HS-27A (cell line): ENCODE measurements around the gene ESRRB.
"Not testable (repeated sequence)": the region's sequence is repeated elsewhere in the genome, so short reads cannot be mapped to it uniquely, and the experiment has no call there.

Source experiments
- DNase-seq: peaks from one replicate; pipeline ENCODE4 v3.0.0-alpha.2; 2012; ENCODE audit warnings: low read depth, missing footprints

Gene ESRRB

DNA sequence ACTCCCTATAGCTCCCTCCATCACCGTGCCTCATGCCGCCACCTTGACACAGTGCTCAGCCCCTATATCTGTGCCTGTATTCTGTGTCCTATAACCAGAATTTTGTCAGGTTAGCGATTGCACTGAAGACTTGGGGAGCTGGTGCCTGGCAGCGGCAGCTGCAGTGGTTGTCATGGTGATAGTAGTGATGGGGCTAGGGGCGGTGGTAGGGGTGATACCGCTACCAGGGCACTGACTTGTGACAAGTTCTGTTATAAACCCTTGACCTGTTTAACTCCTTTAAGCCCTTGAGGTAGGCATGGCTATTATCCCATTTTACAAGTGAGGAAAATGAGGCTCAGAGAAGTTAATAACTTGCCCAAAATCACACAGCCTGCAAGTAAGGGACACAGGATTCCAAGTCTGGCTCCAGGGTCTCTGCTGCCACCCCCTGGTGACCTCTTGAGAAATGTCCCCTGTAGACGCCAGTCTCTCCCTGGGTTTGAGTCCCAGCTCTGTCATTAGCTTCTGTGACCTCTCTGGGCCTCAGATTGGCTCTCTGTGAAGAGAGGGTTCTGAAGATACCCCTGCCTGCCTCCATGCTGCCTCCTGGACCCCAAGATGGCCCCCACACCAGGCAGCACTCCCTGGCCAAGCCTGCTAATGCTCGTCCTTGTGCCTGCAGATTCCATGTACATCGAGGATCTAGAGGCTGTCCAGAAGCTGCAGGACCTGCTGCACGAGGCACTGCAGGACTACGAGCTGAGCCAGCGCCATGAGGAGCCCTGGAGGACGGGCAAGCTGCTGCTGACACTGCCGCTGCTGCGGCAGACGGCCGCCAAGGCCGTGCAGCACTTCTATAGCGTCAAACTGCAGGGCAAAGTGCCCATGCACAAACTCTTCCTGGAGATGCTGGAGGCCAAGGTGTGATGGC lies 121.9 kb downstream of the ESRRB start:
- DNase-seq, result no peak

- no peak for DNase-seq
These were observed 122.6 kb downstream of the ESRRB start for GRCh38 chr14:76498463-76498935.

DNA sequence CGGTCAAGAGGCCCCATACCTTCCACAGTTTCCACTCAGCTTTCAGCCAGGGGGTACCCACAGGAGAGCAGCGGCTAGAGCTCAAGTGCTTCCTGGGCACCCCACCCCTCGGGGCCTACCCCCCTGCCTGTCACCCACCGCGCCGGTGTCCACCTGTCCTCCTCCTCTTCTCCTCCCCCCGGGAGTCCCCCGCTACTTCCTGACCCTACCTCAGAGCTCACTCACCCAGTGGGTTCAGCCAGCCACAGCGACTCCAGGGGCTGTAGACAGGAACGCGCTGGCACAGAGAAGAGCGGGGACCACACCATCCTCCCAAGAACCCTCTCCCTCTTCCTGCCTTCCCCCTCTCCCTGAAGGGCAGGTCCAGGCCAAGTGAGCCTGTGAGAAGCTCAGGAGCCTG lies 123.0 kb downstream of the ESRRB start:
- DNase-seq, result no peak

DNA sequence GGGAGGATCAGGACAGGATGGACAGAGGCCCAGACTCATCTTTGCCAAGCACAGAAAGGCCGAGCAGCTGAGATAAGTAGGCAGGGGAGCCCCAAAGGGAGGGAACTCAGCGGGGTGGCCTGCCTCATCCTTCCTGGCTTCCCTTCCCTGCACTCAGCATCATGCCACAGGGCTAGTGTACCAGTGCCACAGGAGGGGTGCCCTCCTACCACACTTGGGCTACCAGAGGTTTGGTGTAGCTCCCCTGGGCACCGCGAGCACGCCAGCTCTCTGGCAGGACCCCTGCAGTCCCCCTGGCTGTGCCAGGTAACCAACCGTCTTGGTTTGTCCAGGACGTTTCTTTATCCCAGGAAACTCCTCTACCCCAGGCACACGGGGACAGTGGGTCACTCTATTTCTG lies 123.5 kb downstream of the ESRRB start:
- DNase-seq, result no peak

DNA sequence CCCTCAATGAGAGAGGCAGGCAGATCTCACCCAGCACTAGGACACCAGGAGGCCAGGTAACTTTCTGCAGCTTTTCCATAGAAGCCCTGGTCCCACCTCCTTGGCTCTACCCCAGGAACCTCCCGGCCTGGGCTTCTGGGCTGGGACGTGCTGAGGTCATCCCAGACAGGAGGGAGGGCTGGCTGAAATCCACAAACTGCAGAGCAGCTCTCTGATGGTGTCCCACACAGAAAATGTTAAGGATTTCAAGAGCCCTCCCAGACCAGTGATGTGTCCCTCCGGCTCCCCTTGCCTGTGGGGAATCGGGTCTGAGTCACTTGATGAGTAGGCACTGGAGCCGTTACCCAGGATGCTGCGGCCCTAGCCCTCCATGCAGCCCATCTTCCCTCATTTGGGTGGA lies 124.1 kb downstream of the ESRRB start:
- no peak for DNase-seq

DNA sequence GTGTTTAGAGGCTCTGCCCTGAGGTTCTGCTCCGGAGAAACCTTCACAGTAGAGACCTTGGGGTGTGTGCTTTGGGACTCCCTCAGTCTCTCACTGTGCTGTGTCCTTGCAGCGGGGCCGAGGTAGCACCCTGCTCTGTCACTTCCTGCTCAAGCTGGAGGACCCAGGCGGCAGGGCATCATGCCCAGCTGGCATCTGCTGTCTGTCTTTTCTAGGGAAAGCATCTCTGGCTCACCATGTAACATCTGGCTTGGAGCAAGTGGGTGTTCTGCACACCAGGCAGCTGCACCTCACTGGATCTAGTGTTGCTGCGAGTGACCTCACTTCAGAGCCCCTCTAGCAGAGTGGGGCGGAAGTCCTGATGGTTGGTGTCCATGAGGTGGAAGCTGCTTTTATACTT lies 124.5 kb downstream of the ESRRB start:
- DNase-seq, result no peak

- no peak for DNase-seq
These were observed 125.3 kb downstream of the ESRRB start for GRCh38 chr14:76501156-76501720.

- no peak for DNase-seq
These were observed 126.3 kb downstream of the ESRRB start for GRCh38 chr14:76502219-76502618.

GRCh38 chr14:76502638-76503037 lies 126.7 kb downstream of the ESRRB start:
- DNase-seq, result no peak

DNA sequence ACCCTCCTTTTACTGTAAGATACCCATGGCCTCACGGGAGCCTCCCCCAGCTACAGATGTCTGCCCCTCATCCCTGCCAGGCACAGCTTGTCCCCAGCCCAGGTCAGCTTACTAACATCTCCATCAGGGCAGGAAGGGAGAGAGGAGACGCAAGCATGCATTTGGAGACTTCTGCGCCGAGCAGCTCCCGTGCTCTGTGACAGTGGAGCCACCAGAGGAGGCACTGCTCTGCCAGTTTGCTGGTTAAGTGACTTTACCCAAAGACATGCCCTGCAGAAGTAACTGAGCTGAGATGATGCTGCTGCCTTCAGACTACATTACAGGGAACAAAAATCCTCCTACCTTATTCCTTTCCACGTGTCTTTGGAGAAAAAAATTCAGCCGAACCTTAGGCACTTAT lies 133.4 kb downstream of the ESRRB start:
- DNase-seq, result no peak

DNA sequence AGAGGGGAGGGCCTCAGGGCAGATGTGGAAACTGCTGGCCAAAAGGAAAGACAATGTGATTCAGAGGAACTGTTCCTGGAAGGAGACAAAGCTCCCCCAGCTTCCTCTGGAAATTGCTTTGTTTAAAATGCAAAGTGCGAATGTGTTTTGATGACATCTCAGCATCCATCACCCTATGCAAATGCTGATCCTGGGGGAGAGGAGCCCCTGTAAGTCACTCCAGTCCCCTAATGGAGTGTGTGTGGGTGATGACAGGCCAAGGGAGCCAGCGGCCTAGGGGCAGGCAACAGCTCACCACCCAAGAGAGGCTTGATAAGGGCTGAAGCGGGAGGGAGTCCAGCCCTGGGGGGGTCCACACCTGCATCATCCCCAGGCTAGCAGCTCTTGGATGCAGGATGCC lies 134.2 kb downstream of the ESRRB start:
- no peak for DNase-seq

- DNase-seq, result no peak
These were observed 138.5 kb downstream of the ESRRB start for GRCh38 chr14:76514213-76514998.

DNA sequence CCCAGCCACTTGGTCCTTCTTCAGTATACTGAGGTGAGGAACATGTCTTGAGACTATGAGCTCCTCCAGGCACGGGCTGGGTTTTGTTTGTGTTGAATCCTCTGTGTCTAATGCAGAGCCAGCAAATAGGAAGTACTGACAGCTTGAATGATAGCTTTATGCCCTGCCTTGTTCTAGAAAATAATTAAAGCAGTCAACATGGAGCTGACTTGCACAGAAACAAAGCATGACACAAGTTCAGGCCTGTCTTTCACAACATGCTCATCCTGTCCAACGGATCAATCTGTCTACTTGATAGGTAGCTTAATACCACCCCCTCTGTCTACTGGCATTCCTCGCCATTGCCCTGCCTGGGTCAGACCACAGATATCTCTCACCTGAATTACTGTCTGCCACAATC lies 140.9 kb downstream of the ESRRB start:
- no peak for DNase-seq

GRCh38 chr14:76518366-76518765 lies 142.4 kb downstream of the ESRRB start:
- no peak for DNase-seq

DNA sequence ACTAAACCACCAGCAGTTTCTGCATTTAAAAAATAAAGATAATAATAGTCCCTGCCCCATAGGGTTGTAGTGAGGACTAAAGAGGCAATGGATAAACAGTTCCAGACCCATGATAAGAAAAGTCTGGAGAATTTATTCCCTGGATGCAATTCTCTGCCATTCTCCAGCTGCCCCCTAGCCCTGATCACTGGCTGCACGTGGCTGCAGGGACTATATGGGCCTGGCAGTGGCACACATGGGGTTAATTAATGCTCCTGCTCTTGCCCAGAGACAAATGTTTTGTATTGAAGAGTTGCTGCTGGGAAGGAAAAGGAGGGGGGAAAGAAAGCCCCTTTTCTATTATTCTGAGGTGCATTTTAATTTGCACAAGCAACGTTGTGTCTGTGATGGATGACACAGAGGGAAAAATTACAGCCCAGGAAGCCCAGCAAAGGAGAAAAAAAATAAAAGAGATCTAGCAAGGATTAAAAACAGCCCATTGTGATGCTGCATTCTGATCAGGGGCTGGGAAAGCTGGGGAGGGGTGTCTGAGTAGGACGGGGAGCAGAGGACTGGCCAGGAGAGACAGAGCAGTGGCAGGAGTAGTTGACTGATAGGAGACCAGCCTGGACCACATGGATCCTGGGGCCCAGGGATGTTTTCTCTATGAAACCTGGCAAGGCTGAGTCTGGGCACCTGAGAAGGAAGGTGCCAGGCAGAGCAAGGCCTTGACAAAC lies 149.3 kb downstream of the ESRRB start:
- no peak for DNase-seq

DNA sequence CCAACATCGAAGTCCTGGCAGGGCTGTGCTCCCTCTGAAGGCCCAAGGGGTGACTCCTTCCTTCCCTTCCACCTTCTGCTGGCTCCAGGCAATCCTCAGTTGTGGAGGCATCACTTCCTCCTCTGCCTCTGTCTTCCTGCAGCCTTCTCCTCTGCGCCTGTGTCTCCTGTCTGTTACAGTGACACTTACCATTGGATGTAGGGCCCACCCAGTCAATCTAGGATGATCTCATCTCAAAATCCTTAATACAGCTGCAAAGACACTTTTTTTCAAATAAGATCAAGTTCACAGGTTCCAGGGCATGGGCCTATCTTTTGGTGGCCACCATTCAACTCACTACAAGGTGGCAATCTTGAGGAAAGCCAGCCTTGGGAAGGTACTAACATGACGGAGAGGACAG lies 155.1 kb downstream of the ESRRB start:
- no peak for DNase-seq

- DNase-seq, result no peak
These were observed 155.9 kb downstream of the ESRRB start for GRCh38 chr14:76531821-76532318.

- not testable (repeated sequence) for DNase-seq
These were observed 160.7 kb downstream of the ESRRB start for GRCh38 chr14:76536636-76537035.

DNA sequence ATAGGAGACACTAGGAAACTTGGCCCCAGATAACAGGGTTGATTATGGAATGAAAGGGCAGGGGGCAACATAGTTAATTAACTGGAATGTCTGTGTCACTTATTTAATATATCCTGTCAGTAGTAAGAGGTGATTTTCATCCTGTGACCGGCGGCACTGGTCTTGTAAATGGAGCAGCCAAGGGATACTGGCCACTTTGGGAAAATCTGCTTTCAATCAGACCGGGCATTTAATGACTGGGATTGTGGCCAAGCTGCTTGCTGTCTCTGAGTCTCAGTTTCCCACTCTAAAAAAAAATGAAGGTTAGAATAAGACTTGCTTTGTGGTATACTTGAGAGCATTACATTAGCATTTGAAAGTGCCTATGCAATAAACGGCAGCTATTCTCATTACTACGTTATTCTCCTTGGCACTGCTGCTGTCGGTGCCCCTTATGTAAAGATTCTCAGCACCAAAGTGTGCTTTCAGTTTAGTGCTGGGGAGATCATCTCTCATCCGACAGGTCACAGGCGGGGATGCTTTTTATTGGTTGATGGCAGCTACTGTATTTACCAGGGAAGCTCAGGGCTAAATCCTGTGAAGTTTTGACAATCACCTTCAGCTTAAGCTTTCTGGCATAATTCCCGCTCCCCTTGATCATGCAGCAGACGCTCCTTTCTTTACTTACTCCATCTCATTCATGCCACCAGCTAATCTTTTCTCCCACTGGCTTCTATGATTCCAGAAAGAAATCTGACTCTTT lies 162.1 kb downstream of the ESRRB start:
- no peak for DNase-seq

GRCh38 chr14:76538648-76539008 lies 162.7 kb downstream of the ESRRB start:
- no peak for DNase-seq

- no peak for DNase-seq
These were observed 163.2 kb downstream of the ESRRB start for GRCh38 chr14:76539130-76539529.
